A549 (cell line): ENCODE data around the gene ZNF410.

Experiments
- CTCF ChIP-seq: fragments of >200 bp; sonication (Bioruptor Twin); formaldehyde crosslinking; IDR thresholded peaks from 3 replicates; pipeline ENCODE4 v1.5.1; 2016
- JUNB ChIP-seq: fragments of >200 bp; sonication (Bioruptor Twin); formaldehyde crosslinking; IDR thresholded peaks from 2 replicates; pipeline ENCODE4 v1.6.1; 2016
- KDM1A ChIP-seq: fragments of 200-600 bp; sonication (generic); IDR thresholded peaks from 2 replicates; pipeline ENCODE4 v1.6.1; 2016; ENCODE audit warnings: low read depth, mild to moderate bottlenecking
- ZFP36 ChIP-seq: fragments of 450-650 bp; IDR thresholded peaks from 2 replicates; pipeline ENCODE4 v1.6.1; 2014; ENCODE audit warnings: borderline replicate concordance; ENCODE audit not compliant: partially characterized antibody
- ZSCAN20 ChIP-seq: fragments of 250-450 bp; sonication (Bioruptor Pico); IDR thresholded peaks from 2 replicates; pipeline ENCODE4 v1.8.0; 2022; ENCODE audit warnings: mild to moderate bottlenecking, moderate library complexity
- TF ChIP-seq, protein P1 (sequence below): fragments of 200-600 bp; sonication (generic); IDR thresholded peaks from 2 replicates; pipeline ENCODE4 v1.6.1; 2016; ENCODE audit warnings: antibody characterized with exemption, mild to moderate bottlenecking, moderate library complexity

DNA sequence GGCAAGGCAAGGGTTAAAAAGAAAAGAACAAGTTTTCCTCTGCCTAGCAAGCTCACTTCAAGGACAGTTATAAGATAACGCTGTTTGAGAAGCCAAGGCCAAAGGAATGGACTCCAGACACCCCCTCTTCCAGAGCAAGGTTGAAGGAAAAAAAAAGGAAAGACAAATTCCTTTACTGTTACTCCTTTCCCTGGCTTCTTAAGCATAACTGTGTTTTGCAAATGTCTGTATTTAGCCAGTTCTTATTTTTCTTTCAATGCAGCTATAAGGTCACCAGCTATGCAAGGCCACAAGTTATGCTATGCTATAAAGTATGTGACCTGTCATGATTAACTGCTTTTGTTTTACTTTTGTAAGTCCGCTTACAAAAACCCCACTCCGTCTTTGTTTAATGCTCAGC, 26.6 kb downstream of the ZNF410 start:
- no peak for TF ChIP-seq KDM1A
- no peak for TF ChIP-seq CTCF
- TF ChIP-seq, protein P1, sequence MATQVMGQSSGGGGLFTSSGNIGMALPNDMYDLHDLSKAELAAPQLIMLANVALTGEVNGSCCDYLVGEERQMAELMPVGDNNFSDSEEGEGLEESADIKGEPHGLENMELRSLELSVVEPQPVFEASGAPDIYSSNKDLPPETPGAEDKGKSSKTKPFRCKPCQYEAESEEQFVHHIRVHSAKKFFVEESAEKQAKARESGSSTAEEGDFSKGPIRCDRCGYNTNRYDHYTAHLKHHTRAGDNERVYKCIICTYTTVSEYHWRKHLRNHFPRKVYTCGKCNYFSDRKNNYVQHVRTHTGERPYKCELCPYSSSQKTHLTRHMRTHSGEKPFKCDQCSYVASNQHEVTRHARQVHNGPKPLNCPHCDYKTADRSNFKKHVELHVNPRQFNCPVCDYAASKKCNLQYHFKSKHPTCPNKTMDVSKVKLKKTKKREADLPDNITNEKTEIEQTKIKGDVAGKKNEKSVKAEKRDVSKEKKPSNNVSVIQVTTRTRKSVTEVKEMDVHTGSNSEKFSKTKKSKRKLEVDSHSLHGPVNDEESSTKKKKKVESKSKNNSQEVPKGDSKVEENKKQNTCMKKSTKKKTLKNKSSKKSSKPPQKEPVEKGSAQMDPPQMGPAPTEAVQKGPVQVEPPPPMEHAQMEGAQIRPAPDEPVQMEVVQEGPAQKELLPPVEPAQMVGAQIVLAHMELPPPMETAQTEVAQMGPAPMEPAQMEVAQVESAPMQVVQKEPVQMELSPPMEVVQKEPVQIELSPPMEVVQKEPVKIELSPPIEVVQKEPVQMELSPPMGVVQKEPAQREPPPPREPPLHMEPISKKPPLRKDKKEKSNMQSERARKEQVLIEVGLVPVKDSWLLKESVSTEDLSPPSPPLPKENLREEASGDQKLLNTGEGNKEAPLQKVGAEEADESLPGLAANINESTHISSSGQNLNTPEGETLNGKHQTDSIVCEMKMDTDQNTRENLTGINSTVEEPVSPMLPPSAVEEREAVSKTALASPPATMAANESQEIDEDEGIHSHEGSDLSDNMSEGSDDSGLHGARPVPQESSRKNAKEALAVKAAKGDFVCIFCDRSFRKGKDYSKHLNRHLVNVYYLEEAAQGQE, result no peak
- TF ChIP-seq JUNB, result no peak
- no peak for TF ChIP-seq ZFP36
- no peak for TF ChIP-seq ZSCAN20 (CRISPR knock-in tag)
